Stimulated activated CD8-positive, alpha-beta memory T cell treated with anti-CD3 and anti-CD28 coated beads, Interleukin-7, amount 100 ng/mL, for 48 hours (primary cell): Measurements from ENCODE around the gene TMEM121B.
"Not testable (repeated sequence)": the region's sequence is repeated elsewhere in the genome, so short reads cannot be mapped to it uniquely, and the experiment has no call there.

ENCODE experiments used
- DNase-seq, 2 donors: peaks; one replicate each; pipeline ENCODE4 v3.0.0-alpha.2; 2020; ENCODE audit warnings: low read depth in 1 of 2; ENCODE audit errors: extremely low read depth in 1 of 2

TMEM121B gene

GRCh38 chr22:17121233-17122195 is at the start of gene TMEM121B:
TMEM121B (minus strand) TSS chr22:17121360; CDS start chr22:17121127, 233 bp downstream.
- no peak for DNase-seq

GRCh38 chr22:17167486-17167885 is 46.3 kb upstream of the TMEM121B start:
- DNase-seq, result no peak

GRCh38 chr22:17164392-17165024 is 43.3 kb upstream of the TMEM121B start:
- DNase-seq, result no peak

GRCh38 chr22:17162731-17163130 is 41.6 kb upstream of the TMEM121B start:
- no peak for DNase-seq

DNA sequence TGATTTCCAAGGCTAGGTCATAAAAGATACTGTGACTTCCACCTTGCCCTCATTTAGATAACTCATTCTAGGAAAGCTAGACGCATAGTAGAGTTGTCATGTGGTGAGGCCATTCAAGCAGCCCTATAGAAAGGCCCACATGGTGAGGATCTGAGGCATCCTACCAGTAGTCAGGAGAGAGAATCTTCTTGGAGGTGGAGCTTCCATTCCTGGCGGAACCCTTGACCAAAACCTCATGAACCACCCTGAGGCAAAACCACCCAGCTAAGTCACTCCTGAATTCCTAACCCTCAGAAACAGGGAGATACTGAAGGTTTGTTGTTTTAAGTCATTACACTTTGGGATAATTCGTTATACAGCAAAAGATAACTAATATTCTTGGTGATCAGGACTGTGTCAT is 40.8 kb upstream of the TMEM121B start:
- no peak for DNase-seq

DNA sequence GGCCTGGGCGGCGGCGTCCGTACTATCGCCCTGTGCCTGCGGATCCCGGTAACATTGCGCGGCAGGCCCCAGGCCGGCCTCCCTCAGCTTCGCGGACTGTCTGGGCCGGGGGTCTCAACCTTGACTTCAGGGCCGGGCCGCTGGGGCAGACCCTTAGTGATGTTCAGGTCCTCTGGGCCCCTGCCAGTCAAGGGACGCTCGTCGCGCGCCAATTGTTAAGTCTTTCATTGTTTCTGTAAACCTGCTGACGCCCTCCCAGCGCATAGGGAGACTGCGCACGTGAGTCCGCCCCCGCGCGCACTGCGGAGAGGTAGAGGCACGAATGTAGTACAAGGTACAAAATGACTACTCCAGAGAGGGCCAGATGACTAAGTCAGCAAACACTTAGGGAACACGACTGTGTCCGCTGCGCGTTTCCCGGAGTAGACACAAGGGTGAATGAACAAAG is 38.4 kb upstream of the TMEM121B start:
- peak; percentile 26 to 60 for DNase-seq

- peak; percentile 66 to 77 for DNase-seq
These were observed 37.7 kb upstream of the TMEM121B start, which contains the start of gene HDHD5 for GRCh38 chr22:17158568-17159503. HDHD5 (minus strand) TSS chr22:17159277; CDS start chr22:17159251, 26 bp downstream.

DNA sequence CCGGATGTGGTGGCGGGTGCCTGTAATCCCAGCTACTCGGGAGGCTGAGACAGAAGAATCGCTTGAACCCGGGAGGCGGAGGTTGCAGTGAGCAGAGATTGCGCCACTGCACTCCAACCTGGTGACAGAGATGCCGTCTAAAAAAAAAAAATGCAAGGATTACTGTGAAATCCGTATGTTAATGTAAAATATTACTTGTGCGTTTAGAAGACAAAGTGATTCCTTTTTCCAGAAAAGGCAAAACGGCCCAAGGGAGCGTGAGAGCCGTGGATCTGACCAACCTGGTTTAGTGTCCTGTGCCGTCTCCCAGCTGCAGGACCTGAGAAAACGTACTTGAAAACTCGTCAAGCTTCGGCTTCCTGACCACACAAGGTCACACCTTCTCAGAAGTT is 37.0 kb upstream of the TMEM121B start:
- no peak for DNase-seq

DNA sequence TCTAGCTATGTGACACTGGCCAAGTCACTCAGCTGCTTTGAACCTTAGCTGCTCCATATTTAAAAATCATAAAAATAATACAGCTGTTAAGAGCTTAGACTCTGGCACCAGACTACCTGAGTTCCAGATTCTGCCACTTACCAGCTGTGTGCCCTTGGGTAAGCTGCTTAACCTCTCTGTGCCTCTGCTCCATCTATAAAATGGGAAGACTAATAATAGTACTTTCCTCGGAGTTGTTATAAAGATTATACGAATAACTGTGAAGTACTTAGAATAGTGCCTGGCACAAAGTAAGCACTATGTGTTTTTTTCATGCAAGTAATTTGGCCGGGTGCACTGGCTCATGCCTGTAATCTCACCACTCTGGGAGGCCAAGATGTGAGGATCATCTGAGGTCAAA is 36.6 kb upstream of the TMEM121B start:
- no peak for DNase-seq

GRCh38 chr22:17155941-17156340 is 34.8 kb upstream of the TMEM121B start:
- no peak for DNase-seq

- no peak for DNase-seq
These were observed 31.8 kb upstream of the TMEM121B start for GRCh38 chr22:17152971-17153370.

DNA sequence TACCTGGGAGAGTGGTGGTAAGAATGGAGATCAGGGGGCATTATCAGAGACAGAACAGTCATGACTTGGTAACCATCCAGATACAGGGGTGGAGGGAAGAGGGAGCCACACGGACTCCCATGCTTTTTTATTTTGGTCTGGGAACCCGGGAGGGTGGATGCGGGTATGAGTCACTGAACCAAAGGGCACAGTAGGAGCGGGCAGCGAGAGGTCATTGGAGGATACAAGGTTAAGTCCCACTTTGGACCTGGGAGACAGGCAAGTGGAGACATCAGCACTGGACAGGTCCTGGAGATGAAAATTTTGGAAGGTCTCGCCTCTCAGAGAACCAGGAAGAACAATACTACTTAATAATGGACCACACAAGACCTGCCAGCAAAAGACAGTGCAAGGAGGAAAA is 31.2 kb upstream of the TMEM121B start:
- no peak for DNase-seq

DNA sequence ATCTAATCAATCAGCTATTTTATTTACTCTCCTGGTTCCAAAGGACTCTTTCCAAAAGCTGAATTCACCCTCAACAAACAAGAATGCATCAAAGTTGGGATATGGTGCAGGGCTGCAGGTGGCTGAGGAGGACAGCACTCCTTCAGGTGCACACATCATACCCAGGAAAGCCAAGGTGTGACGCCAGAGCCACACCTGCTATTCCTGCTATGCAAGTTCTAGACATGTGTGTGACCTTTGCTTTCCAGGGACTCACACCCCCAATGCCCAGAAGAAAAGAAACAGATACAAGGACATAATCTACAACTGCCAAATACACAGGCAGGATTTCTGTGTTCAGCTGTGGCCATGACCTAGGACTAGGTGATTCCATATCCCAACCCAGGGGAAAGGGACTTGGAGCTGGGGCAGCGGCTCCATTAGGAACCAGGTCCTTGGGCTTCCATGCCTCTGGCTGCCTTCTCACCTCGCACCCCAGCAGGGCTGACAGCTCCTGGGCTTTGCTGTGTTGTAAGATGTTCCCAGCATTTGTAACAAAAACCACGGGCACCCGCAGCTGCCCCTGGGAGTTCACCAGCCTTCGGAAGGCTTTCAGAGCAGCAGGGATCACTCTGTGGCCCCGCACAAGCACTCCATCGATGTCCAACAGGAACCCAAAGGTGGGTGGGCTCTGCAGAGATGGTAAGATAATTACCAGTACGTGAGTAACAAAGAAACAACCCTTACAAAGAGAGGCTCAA is 28.1 kb upstream of the TMEM121B start:
- DNase-seq, result no peak

DNA sequence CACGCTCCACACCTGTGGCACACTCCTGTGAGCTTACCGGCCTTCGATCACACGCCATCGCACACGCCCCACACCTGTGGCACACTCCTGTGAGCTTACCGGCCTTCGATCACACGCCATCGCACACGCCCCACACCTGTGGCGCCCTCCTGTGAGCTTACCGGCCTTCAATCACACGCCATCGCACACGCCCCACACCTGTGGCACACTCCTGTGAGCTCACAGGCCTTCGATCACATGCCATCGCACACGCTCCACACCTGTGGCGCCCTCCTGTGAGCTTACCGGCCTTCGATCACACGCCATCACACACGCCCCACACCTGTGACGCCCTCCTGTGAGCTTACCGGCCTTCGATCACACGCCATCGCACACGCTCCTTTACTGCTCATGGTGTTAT is 26.3 kb upstream of the TMEM121B start:
- not testable (repeated sequence) for DNase-seq

DNA sequence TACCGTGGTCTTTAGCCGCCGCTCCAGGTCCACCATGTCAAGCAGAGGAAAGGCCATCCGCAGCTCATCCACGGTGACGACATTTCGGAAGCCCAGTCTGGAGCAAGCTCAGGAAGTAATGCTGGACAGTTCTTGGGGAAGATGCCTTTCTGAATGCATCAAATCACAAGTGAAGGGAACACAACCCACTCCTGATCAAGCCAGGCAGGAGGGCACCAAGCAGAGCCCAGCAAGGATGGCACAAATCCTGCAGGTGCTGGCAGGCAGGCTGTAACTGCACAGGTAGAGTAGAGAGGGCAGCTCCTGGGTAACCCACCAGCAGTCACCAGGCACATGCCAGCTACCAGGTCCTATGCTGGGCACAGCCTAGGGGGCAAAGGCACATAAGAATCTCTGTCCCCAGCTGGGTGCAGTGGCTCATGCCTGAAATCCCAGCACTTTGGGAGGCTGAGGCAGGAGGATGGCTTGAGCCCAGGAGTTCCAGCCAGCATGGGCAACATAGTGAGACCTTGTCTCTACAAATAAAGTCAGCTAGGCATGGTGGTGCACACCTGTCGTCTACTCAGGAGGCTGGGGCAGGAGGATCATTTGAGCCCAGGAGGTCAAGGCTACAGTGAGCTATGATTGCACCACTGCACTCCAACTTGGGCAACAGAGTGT is 24.0 kb upstream of the TMEM121B start:
- DNase-seq, result no peak

GRCh38 chr22:17143826-17144225 is 22.7 kb upstream of the TMEM121B start:
- DNase-seq, result no peak

GRCh38 chr22:17143101-17143500 is 21.9 kb upstream of the TMEM121B start:
- no peak for DNase-seq

- DNase-seq, result no peak
These were observed 19.9 kb upstream of the TMEM121B start for GRCh38 chr22:17140826-17141766.
